Forelimb muscle (tissue), 1 donor: ENCODE data around the gene GPD1L. TPM values are rescaled to one million over a fixed set of nuclear protein-coding genes. Genes with fewer than 3 reads are reported as not detected.
"Not testable (repeated sequence)": the region's sequence is repeated elsewhere in the genome, so short reads cannot be mapped to it uniquely, and the experiment has no call there.

Experiments
- DNase-seq: peaks from one replicate; pipeline ENCODE4 v3.0.0-alpha.2; 2013; ENCODE audit warnings: low read depth
- polyA plus RNA-seq: library from polyadenylated mRNA; unstranded; fragments of 120-200 nt; gene quantifications from one replicate; pipeline ENCODE4 v1.2.1, GENCODE V29; 2013; ENCODE audit not compliant: insufficient read length

Gene GPD1L
- polyA plus RNA-seq, 1 donor = 43.4 TPM

DNA sequence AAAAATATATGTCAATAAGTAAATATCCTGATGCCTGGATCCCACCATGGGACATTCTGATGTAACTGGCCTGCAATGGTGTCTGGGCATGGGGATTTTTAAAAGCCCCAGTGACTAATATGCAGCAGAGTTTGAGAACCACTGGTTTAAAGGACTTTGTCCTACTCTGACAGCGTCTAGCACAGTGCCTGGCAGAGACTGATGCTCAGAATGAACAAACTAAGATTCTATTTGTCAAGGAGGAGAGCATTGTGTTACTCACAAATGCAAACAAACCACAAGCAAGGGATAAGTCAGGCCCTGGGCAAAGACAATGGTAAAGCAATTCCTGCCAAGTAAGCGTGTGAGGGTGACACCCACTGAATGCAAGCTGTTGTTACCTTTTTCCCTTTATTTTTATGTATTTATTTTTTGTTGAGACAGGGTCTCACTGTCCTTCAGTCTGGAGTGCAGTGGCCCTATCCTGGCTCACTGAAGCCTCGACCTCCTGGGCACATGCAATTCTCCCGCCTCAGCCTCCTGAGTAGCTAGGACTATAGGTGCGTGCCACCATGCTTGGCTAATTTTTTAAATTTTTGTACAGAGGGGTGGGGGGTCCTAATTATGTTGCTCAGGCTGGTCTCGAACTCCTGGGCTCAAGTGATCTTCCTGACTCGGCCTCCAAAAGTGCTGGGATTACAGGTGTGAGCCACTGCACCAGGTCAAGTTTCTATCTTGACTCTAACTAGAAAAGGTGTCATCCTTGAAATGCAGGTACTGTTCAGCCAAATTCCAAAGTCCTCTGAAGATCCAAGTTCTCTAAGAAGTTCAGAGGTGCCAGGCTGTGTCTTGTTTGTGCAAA is 909 bp upstream of the GPD1L start:
- no peak for DNase-seq

DNA sequence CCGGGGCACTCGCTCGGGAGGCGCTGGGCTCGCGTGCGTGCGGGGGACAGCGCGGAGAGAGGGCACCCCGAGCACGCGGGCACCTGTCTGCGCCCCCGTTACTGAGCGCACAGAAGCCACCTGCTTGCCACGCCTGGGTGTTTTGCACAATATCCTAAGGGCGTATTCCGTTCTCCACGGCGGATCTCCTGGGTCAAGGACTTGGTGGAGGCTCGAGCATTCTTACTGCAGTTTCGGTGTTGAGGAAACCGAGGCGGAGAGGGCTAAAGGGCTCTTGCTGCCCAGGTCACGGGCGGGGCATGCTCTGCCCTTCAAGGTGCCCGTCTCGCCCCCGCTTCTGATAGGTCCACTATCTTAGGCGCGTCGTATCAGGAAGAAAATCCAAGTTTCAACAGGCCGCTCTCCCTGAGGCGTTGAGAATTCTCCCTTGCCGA is 526 bp downstream of the GPD1L start:
- no peak for DNase-seq

DNA sequence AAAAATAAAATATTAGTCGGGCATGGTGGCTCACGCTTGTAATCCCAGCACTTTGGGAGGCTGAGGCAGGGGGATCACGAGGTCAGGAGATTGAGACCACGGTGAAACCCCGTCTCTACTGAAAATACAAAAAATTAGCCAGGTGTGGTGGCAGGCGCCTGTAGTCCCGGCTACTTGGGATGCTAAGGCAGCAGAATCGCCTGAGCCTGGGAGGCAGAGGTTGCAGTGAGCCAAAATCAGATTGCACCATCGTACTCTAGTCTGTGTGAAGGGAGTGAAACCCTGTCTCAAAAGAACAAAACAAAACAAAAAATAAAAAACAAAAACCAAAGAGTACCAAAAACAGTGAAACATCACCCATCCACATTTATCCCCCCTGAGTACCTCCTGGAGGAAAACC is 1.8 kb downstream of the GPD1L start:
- not testable (repeated sequence) for DNase-seq

DNA sequence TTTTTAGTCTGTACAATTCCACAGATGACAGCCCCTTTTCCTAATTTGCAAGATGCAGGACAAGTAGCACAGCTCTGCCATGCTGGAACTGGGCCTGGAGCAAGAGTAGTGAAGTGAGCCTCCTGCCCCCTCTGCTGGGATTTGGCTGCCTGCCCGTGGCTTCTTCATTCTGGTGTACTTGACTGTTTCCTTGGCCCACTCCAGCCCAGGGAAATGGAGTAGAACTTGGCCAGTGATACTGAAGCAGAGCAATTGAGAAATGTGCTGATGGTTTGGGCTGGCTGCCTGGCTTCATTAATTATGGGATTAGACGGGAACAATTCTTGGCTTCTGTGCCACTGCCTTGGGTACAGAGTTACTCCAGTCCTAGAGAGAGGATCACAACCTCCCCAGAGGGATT is 2.8 kb downstream of the GPD1L start:
- peak; percentile 11 for DNase-seq

DNA sequence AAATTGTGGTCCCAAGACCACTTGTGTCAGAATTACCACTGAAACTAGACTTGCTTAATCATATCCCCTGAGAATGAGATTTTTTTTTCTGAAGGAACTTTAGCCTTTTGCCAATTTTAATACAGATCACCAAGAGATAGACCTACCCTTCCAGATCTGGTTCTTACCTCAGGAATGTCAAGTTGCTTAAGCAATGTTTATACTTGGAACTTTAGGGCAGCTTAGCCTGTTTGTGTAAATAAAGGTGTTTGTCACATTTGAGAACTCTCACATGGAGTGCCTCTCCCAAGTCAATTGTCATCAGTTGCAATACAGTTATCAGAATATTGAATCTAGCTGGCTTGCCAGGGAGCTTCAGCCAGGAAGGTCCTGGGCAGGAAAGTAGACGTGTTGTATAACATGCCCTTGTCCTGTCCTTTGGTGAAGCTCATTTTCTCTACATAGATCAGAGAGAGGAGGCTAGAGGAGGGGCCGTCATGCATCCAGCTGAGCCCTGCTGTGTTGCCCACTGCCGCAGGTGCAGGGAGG is 3.9 kb downstream of the GPD1L start:
- DNase-seq = no peak

DNA sequence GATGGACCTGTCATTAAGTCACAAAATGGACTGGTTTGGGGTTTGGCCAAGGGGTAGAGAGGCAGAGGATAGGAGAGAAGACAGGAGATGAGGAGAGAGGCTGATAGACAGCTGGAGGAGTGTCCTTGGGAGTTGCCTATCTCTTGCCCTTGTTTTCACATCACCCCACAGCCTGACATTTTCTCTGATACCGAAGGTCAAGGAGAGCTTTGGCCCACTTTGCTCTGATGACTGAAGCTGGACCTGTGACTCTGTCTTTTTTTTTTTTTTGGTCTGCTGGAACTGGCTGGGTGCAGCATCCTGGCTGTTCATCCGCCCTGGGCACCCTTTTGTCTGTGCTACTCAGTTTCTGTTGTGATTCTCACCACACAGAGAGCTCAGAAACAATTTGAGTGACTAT is 5.1 kb downstream of the GPD1L start:
- DNase-seq = no peak

DNA sequence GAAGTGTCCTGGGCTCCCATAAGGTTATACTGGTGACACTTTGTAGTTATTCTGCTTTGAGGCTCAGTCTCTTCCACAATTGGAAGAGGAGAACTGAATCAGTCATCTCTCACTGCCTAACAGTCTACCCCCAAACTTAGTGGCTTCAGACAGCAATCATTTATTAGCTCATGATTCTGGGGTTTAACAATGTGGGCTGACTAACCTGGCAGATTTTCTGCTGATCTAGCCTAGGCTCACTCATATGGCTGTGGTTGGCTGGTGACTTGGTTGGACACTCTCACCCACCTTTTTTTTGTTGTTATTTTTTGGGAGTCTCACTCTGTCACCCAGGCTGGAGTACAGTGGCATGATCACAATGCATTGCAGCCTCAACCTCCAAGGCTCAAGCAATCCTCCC is 7.1 kb downstream of the GPD1L start:
- no peak for DNase-seq

DNA sequence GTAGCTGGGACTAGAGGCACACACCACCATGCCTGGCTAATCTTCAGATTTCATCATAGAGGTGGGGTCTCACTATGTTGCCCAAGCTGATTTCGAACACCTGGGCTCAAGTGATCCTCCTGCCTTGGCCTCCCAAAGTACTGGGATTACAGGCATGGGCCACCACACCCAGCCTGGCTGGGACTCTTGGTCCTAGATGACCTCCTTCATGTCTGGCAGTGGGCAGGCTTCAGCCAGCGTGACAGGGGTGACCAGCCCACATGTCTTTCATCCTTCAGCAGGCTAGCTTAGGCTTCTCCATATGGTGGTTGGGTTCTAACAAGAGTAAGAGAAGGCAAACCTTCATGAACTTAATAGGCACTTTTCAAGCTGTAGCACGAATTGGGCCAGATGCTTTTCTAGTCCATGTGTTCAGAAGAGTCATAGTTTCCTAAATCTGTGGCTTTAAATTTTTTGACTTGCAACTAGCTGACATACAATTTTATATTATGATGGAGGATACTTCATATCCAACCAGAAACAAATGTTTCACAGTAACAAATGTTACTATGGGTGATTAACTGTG is 7.6 kb downstream of the GPD1L start:
- DNase-seq = no peak

DNA sequence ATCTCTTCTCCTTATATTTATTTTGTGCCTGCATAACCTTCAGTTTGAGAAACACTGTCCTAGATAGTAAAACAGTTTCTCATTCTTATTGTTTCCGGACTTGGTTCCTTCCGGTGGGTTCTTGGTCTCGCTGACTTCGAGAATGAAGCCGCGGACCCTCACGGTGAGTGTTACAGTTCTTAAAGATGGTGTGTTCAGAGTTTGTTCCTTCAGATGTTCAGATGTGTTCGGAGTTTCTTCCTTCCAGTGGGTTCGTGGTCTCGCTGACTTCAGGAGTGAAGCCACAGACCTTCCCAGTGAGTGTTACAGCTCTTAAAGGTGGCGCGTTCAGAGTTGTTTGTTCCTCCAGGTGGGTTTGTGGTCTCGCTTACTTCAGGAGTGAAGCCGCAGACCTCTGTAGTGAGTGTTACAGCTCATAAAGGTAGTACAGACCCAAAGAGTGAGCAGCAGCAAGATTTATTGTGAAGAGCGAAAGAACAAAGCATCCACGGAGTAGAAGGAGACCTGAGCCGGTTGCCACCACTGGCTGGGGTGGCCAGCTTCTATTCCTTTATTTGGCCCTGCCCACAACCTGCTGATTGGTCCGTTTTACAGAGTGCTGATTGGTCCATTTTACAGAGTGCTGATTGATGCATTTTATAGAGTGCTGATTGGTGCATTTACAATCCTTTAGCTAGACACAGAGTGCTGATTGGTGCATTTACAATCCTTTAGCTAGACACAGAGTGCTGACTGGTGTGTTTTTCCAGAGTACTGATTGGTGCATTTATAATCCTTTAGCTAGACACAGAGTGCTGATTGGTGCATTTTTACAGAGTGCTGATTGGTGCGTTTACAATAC is 8.3 kb downstream of the GPD1L start:
- DNase-seq = not testable (repeated sequence)

DNA sequence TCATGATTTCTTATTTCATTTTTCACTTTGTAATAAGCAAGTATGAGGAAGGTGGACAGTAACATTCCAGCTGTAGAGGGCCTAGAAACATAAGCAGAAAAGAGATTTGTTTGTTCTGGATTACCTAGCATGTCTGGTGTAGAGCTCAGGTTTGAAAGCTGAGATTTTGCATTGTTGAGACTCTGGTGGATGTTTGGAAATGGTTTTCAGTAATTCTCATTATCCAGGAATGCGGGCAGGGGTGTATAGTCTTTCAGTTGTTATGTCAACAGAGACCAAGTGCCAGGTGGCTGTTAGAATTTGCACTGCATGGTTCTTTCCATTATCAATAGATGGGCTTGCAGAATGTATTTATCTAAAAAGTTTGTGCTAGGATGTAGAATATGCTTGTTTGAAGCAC is 10.9 kb downstream of the GPD1L start:
- no peak for DNase-seq

DNA sequence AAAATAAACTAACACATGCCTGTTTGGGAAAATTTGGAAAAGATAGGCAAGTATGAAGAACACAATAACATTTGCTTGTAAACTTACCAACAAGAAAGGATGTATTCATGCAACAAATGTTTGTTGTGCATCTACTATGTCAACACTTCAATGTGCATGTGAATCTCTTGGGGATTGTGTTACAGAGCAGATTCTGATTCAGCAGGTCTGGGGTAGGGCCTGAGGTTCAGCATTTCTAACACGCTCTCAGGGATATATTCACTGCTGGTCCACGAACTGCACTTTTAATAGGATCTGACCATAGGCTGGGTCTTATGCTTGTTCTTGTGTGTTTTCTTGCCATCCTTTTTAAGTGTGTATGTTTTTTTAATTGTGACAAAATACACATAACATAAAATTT is 11.8 kb downstream of the GPD1L start:
- no peak for DNase-seq

DNA sequence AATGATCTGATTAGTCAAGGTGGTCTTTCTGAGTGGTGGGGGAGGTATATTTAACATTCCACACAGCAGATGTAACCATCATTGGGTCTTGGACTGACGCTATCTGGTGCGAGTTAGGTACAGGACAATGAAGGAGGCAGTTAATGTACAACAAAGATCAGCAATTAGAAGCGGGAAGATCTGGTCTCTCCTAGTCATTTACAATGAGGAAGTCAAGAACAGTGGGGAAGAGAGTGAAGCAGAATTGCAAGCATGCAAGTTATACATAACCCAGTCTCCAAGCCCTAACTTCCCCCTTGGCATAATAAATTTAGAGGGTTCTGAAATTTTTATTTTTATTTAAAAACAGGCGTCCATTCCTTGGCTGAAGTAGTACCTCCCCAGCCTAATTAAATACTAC is 14.1 kb downstream of the GPD1L start:
- DNase-seq = no peak

DNA sequence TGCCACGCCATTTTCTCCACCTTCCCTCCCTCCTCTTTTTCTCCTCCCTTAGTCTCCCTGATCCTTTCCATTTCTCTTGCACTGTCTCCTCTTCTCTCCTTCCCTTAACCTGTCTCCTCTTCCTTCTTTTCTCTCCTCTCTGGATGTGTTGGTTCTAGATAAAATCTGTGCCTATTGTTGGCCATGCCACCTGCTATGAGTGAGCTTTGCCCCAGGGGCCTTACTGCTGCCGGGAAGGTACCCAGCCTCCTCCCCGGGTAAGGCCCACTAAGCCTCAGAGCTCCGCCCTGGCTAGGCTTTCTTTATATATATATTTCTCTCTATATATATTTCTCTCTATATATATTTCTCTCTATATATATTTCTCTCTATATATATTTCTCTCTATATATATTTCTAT is 14.7 kb downstream of the GPD1L start:
- no peak for DNase-seq

DNA sequence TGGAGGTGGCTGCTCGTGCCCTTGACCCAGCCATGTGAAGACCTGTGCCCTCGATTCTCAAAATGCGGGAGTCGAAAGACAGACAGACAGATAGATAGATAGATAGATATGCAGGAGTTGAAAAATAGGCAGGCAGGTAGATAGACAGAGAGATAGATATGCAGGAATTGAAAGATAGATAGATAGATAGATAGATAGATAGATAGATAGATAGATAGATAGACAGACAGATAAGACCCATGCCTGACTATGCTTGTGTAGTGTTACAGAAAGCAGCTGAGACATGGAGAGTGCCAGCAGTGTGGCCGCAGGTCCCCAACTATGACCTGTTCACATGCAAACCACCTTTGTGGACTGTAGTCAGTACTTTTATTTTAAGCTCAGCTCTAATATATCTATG is 17.2 kb downstream of the GPD1L start:
- DNase-seq = no peak

DNA sequence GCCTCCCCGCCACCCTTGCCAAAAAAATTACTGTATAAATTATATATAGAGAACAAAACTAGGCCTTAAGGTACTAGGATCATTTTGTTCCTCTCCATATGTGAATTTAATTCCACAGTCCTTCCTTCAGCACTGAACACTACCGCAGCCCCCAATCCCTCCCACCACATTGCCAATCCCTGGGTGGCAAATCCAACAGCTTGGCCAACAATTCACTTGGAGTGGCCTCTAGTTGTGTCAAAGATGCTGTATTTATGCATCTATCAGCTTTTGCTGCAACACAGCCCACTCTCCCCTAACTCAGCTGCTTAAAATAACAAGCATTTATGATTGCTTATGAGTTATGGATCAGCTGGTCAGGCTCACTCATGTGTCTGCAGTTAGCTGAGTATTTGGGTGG is 18.6 kb downstream of the GPD1L start:
- DNase-seq = no peak

DNA sequence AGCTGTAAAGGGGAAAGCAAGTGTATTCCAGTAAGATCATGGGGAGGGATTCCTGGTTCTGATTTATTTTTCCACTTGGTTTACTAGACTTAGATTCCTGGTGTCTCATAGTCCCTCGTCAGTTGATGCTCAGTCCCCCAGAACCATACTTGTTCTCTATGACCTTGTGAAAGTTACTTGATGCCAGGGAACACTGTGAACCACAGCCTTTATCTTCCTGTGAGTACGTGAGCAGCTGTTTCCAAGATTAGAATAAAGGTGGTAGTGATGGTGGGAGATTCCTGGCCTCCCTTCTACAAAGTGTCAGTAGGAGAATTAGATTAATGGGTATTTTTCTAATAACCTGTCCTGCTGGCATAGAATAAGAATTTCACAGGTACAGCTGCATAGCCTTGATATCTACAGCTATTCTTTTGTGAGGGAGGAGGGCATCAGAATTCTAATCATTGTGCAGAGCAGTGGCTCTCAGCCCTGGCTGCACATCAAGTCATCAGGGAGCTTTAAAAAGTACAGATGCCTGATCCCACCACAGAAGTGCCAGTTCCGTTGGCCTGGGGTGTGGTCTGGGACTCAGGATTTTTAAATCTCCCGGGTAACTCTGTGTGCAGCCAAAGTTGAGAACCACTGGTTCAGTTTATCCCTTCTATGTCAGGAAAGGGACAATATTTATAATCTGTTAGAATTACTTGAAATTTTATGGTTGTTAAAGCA is 20.0 kb downstream of the GPD1L start:
- DNase-seq = no peak

DNA sequence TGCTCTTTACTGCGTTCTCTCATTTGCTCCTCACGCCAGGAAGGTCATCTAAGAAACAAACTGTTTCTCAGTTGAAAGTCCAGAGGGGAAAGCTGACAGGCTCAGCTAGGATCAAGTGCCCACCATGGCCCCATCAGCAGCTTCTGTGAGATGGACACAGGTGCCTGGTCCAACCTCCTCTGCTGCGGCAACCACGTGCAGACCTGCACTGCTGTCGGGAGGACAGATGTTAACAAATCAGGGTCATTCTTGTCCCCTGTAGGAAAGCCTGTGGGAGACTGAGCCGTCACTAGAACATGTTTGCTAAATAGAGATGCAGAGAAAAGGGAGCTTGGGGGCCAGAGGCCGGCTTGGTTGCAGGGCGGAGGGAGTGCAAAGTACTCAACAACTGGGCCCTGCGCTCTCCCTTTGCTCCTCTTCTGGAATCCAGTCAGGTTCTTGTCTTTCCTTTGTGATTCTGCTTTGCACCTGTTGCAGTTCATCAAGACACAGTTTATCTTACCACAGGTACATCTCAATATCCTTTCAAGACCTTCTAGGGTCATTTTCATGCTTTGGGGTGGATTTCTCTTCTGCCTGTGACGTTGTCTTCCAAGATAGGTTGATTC is 20.9 kb downstream of the GPD1L start:
- DNase-seq = no peak

DNA sequence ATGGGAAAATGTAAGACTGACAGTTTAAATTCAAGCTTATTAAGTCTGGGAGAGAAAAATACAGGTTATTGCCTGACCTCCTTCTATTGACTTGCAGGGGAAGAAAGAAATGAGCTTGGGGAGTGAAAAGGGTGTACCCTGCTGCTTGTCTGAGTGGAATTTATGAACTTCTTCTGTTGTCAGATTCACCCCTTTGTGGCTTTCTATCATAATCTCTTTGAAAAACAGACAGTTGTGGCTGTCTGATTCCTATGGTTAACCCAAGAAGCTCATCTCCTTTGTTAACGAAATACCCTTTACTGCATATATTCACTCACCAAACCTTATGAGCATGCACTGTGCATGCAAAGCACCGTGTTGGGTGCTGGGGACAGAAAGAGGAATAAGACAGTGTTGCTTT is 22.5 kb downstream of the GPD1L start:
- no peak for DNase-seq

DNA sequence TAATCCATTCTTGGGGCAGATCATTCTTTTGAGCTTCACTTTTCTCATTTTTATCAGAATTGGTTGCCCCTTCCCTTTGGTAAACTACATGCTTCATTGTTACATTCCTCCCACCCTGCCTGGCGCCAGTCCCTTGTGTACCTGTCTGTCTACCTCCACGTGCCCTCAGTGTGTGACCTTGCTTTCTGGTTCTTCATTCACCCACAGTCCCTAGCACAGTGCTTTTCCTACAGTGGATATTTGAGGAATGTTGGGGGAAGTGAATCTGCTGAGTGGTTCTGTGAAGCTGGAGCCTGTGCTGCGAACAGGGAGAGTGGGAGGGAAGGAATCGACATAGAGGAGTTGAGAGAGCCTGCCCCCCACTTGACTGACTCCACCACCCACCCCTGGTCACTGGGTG is 23.4 kb downstream of the GPD1L start:
- no peak for DNase-seq

DNA sequence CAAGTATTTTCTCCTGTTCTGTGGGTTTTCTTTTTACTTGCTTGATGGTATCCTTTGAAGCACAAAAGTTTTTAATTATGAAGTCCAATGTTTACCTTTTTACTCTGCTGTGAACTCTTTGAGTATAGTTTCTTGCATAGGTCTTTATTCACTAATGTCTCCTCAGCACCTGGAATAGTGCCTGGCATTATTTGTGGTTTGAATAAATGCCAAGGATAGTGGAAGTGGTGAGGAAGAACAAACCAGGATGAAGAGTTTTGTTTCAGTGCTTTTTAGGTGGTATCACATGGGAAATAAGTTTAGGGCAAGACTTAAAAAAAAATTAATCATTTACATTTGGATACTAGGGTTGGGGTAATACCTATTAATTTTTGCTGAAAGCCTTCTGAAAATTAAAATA is 25.7 kb downstream of the GPD1L start:
- DNase-seq = no peak

DNA sequence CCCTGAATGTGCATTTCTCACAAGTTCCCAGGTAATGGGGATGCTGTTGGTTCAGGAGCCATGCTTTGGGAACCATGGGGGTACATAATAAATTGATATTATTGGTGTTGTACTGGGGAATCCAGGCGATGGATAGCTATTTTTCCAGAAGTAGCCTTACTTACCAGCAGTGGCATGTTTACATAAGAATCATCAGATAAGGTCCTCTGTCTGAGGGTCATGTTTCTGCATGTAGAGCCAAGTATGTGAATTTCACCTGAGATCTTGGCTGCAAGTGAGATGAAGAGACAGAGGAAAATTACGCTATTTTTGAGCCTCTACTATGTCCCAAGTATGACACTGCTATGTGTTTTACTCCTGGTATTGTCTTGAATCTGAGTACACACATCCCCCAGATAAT is 26.3 kb downstream of the GPD1L start:
- DNase-seq = no peak
